Tibial nerve (tissue), 4 donors: ENCODE measurements around the gene NAT8L.

Experiments
- EP300 ChIP-seq, 2 donors: sonication (generic); formaldehyde crosslinking; IDR thresholded peaks; one replicate each; pipeline ENCODE4 v1.6.1; 2017; ENCODE audit warnings: antibody characterized with exemption in 2 of 2, mild to moderate bottlenecking in 1 of 2
- TF ChIP-seq, protein P1 (sequence below), 5 experiments: fragments of 200-600 bp in 3 of 5; fragments of 450-650 bp in 2 of 5; sonication (generic) in 3 of 5; IDR thresholded peaks; one replicate each; pipeline ENCODE4 v1.5.1; 2016 to 2019; ENCODE audit warnings: antibody characterized with exemption in 5 of 5, mild to moderate bottlenecking in 3 of 5, moderate library complexity in 2 of 5

DNA sequence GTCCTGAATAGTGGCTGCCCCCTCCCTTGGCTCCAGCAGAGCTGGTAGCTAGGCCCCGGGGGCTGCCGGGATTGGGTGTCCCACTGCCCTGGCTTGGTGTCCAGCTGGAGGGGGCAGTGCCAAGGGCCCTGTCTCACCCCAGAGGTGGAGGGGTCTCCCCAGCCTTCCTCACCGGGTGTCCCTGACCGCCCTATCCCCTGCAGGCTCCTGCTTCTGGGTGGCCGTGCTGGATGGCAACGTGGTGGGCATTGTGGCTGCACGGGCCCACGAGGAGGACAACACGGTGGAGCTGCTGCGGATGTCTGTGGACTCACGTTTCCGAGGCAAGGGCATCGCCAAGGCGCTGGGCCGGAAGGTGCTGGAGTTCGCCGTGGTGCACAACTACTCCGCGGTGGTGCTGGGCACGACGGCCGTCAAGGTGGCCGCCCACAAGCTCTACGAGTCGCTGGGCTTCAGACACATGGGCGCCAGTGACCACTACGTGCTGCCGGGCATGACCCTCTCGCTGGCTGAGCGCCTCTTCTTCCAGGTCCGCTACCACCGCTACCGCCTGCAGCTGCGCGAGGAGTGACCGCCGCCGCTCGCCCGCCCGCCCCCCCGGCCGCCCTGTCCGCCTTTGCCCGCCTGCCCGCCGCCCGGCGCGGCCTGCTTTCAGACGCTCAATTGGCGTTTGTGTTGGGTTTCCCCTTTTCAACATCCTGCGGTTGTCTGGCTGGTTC, 4.6 kb downstream of the NAT8L start:
- TF ChIP-seq, protein P1, sequence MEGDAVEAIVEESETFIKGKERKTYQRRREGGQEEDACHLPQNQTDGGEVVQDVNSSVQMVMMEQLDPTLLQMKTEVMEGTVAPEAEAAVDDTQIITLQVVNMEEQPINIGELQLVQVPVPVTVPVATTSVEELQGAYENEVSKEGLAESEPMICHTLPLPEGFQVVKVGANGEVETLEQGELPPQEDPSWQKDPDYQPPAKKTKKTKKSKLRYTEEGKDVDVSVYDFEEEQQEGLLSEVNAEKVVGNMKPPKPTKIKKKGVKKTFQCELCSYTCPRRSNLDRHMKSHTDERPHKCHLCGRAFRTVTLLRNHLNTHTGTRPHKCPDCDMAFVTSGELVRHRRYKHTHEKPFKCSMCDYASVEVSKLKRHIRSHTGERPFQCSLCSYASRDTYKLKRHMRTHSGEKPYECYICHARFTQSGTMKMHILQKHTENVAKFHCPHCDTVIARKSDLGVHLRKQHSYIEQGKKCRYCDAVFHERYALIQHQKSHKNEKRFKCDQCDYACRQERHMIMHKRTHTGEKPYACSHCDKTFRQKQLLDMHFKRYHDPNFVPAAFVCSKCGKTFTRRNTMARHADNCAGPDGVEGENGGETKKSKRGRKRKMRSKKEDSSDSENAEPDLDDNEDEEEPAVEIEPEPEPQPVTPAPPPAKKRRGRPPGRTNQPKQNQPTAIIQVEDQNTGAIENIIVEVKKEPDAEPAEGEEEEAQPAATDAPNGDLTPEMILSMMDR (IDR thresholded peaks at IDR 0.05): no peak
- no peak for TF ChIP-seq EP300 (IDR thresholded peaks at IDR 0.05)
